ENCODE results near the gene MEF2C.

MEF2C gene

GRCh38 chr5:88682131-88682530 is 200.9 kb downstream of the MEF2C start:
- no peak overlapping the region for H3K4me3 ChIP-seq (ENCODE audit: low read length)
- no peak for TF ChIP-seq CTCF (IDR thresholded peaks at IDR 0.05; ENCODE audit: insufficient read depth, low read depth, low read length, missing control alignments)
- DNase-seq (ENCODE audit: low read depth) = no peak

DNA sequence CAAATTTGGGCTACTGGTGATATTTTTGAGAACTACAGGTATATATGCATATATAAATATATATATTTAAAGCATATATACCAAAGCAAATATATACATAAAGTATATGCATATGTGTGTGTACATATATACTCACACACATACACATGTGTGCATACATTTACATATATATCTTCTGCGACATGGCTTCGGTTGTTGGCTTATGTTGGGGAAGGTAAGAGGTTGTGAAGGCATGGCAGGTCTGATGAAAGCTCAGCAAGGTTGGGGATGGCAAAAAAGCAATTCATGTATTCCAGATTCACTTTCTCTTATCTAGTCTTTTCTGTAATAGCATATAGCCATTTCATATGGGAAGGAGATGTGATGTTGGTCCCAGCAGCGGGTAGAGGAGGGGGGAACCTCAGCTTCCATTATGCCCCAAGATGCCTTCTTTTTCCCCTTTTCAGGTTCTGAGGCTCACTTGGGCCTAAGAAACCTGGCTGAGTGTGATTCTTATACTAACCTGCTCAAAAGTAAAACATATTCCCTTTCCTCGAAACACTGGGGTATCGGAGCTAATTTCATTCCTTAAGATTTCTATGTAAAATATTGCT is 201.7 kb downstream of the MEF2C start:
- no peak for TF ChIP-seq CTCF (IDR thresholded peaks at IDR 0.05; ENCODE audit: insufficient read depth, low read depth, low read length, missing control alignments)
- H3K4me3 ChIP-seq (ENCODE audit: low read length) = no peak overlapping the region

DNA sequence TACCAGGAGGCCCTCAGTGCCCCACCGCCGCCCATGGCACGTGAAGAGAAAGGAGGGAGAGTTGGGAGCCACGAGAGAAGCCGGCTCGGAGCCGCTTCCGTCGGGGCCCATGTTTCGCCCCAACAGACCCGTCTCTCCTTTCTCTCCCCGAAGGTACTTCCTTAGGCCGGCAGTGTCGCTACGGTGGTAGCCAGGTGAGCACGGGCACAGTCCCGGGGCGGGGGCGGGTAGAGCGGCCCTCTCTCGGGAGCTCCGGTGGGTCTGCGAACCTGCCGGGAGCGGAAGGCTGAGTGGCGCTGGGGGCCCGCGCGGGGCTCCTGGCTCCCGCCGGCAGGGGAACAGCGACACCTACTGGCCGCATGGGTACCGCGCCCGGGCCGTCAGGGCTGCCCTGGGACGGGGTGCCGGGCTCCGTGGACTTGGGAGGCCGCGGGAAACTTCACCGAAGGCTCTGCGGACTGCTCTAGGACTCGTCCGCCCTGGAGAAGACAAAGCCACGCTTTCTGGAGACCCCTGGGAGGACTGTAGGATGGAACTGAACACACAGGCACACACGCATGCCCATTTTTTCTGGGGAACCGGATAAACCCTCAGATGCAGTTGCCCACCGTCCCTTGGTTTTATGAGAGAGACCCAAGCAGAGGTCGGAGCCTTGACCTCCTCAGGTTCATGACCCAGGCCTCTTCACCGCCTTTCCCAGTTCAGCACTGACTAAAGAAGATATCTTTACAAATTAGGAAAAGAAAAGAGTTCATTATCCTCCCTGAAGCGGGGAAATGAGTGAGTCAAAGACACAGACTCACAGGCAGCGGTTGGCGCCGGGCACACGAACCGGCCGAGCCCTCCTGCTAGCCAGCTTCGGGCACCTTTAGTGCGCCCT is 202.5 kb downstream of the MEF2C start:
- TF ChIP-seq CTCF (IDR thresholded peaks at IDR 0.05; ENCODE audit: insufficient read depth, low read depth, low read length, missing control alignments) = peak; percentile 64
- DNase-seq (ENCODE audit: low read depth) = peak; percentile 52
- H3K4me3 ChIP-seq (ENCODE audit: low read length) = peak overlapping the region; percentile 7

More for the DNA sequence above, 201.7 kb downstream of the MEF2C start:
- no peak for DNase-seq (ENCODE audit: low read depth)

GRCh38 chr5:88679638-88680037 is 203.3 kb downstream of the MEF2C start:
- H3K4me3 ChIP-seq (ENCODE audit: low read length) = no peak overlapping the region
- TF ChIP-seq CTCF (IDR thresholded peaks at IDR 0.05; ENCODE audit: insufficient read depth, low read depth, low read length, missing control alignments) = no peak
- no peak for DNase-seq (ENCODE audit: low read depth)

- no peak for TF ChIP-seq CTCF (IDR thresholded peaks at IDR 0.05; ENCODE audit: insufficient read depth, low read depth, low read length, missing control alignments)
- H3K4me3 ChIP-seq (ENCODE audit: low read length) = no peak overlapping the region
- no peak for DNase-seq (ENCODE audit: low read depth)
Observed at GRCh38 chr5:88678770-88679381, 204.1 kb downstream of the MEF2C start.

DNA sequence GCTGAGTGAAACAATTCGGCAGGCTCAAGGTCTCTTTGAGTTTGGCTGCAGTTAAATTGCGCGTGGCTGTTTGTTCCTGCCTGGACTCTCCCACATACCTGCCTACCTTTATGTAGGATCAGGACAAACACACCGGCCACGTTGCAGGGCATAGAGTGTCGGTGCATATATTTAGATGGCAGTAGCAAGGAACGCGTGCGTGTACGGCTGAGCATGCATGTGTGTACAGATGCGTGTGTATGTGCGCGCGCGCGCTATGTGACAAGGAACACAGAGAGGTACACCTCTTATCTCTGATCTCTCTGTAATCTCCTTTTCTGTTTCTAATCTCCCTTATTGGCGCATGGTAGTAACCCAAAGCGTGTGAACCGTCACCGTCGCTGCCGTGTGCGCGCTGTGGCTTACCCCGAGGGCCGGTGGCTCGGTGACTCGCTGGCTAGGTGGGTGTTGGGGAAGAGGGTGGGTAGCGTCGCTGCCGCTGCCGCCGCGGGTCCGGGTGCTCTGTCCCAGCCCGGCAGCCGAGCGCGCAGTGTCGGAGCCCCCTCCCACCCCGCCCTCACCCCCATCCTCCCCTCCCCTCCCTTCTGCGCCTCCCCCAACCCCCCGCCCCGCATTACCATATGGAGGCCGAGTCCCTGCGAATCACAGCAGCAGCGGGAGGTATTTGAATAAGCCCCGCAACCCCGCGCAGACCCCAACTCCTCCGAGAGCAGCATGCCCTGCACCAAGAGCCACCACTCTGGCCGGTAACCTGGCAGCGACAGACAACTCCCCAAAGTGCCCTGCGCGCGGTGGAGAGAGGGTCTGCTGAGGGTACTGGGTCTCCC is 204.8 kb downstream of the MEF2C start:
- H3K4me3 ChIP-seq (ENCODE audit: low read length) = no peak overlapping the region
- no peak for DNase-seq (ENCODE audit: low read depth)
- TF ChIP-seq CTCF (IDR thresholded peaks at IDR 0.05; ENCODE audit: insufficient read depth, low read depth, low read length, missing control alignments) = no peak

Data from epithelial cell of esophagus (primary cell).